RKO (cell line): ENCODE data around the gene VARS2.
"Not testable (repeated sequence)": the region's sequence is repeated elsewhere in the genome, so short reads cannot be mapped to it uniquely, and the experiment has no call there.

Experiments used
- DNase-seq: peaks from one replicate; pipeline ENCODE4 v3.0.0-alpha.2; 2016; ENCODE audit warnings: low spot score

The VARS2 gene

DNA sequence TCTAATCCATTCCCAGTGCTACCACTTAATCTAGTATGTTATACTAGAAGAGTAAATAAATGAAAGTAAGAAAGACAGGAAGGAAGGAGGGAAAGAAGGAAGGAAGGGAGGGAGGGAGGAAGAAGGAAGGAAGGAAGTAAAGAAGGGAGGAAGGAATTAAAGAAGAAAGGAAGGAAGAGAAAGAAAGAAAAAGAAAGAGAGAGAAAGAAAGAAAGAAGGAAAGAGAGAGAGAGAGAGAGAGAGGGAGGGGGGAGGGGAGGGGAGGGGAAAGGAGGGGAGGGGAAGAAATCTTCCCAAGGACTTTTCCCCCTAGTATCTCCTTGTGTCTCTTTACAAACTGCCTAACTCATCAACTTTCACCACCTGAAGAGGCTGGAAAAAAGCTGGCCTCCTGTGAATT lies 48.7 kb downstream of the VARS2 start:
- DNase-seq: no peak

DNA sequence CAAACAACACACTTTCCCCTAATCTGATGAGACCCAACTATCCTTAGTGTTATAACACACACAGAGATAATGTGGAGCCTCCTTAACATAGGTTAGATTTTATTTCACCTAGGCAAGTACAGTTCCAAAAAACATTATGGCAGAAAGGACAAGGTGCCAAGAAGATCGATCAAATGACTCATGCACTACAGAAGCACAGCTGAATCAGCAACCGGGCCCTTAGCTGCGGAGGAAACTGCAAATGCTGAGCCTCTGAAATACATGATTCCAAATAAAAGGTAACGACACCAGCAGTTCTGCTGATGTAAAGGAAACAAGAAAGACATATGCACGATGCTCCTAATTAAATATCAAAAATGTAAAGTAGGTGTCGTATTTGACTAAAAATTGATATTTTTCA lies 49.6 kb downstream of the VARS2 start:
- DNase-seq: peak; percentile 22

DNA sequence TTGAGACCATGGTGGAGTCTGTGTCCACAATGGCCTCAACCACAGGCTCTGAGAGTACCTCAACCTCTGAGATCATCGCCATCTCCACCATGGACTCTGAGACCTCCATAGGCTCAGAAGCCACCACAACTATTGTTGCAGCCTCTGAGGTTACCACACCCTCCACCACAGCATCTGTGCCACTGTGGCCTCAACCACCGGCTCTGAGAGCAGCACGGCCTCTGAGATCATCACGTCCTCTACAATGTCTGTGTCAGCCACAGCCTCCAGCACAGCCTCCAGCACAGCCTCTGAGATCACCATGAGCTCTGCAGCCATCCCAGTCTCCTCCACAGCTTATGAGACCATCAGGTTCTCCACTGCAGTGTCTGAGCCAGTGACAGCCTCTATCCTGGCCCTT lies 50.0 kb downstream of the VARS2 start:
- DNase-seq: no peak

DNA sequence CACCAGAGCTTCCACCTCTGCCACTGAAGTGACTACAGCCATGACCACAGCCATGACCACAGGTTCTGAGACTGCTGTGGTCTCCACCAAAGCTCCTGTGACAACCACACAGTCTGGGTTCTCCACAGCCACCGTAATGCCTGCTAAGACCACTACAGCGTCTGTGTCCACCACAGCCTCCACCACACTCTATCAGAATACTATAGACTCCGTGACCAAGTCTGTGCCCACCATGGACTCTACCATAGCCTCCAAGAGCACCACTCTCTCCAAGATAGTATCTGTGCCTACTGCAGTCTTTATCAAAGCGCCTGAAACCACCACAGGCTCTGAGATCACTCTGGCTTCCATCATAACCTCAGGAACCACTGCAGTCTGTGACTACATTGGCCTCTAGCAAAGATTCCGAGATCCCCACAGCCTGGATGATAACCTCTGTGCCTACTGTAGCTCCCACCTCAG lies 51.1 kb downstream of the VARS2 start:
- DNase-seq: no peak

DNA sequence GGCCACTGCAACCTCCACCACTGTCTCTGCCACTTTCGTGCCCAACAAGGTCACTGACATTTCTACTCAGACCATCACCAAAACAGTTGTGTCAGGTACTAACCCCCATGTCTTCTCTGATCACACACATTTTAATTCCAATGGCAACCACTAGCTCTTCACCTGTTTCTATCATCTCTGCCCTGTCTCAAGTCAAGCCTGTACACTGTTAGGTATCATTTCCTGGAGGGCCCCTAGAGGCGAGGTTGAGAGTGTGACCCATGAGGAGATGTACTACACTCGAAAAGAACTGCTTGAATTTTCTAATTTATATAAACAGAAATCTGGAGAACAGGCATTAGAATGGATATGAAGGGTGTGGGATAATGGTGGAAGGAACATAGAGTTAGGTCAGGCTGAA lies 52.1 kb downstream of the VARS2 start:
- DNase-seq: no peak

DNA sequence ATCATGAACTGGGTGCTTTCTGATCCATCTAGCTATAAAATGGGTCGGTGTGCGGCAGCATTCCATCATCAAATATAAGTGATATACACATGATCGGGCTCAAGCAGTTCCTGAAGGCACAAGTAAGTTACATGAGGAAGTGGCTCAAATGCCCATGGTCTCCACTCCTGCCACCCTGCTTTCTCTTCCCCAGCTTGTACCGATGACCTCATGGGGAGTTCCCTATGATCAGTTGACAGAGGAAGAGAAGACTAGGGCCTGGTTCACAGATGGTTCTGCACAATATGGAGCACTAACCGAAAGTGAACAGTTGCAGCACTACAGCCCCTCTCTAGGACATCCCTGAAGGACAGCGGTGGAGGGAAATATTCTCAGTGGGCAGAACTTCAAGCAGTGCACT lies 55.1 kb downstream of the VARS2 start:
- not testable (repeated sequence) for DNase-seq

DNA sequence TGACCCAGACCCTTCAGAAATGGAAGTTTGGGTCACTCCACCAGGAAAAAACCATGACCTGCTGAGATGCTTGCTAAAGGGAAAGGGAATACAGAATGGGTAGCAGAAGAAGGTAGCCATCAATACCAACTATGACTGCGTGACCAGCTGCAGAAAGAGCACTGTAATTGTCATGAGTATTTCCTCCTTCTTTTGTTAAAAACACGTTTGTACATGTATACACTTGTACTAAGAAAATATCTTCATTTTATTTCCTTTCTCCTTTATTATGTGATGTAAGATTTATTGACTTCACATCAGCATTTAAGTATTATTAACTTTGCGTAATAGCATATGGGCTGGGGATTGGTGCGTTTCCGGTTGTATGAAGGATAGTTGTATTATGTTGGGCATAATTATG lies 56.9 kb downstream of the VARS2 start:
- DNase-seq: no peak

DNA sequence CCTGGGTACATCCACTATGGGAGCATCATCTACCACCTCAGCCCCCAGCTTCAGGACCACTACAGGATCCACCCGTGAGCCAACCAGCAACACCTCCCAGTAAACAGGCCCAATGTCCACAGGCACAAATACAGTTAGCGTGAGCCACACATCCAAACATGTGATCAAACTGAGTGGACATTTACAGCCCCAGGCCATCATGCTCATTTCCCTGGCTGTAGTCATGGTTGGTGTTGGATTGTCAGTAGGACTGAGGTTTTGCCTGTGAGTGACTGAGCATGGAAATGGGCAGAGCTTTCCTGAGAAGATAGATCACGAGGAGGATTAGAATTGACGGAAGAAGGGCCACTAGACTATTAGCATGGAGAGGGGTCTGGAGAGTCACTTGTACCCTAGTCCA lies 58.8 kb downstream of the VARS2 start:
- DNase-seq: no peak

DNA sequence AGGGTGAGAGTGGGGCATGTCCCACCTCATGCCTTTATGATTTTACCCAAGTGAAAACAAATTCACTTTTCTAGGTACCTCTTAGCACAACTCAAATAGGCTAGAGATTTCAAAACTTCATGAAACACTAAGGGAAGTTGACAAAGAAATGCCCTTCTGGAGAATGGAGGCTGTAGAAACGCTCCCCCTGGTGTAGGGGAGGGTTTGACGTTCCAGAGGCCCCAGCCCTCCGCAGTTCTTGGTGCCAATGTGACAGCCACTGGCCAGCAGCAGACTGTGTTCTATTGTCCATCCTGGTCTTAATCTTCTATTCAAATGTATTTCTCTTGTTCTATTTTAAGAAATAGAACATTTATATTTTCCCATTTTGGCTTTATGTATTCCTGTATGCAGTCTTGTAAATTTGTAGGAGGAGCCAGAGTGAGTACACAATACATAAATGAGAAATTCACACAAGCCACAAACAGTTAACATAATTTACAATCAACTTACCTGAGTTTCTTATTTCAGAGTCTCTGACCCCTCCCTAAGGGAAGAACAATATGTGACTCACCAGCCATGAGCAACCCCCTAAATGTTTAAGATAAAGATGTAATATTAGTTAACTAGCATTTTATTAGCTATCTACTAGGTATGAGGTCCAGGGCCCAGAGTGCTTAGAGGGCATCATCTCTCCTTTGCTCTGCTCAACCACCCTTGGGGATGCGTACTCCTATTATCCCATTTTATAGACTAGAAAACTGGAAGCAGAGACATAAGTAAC lies 60.6 kb downstream of the VARS2 start:
- no peak for DNase-seq
